Spinal cord (tissue), 10 donors: ENCODE data around the gene IFT81. TPM values are rescaled to one million over a fixed set of nuclear protein-coding genes. Genes with fewer than 3 reads are reported as not detected.

Experiments used
- DNase-seq, 6 donors: peaks; one replicate each; pipeline versions ENCODE4 v3.0.0 to v3.0.0-alpha.2; 2013 to 2015; ENCODE audit warnings: low spot score in 6 of 6, low read depth in 4 of 6
- H3K27ac ChIP-seq: one replicate; pipeline ENCODE4 v1.5.1; 2013; ENCODE audit warnings: low read depth, low read length, control low read depth
- H3K27me3 ChIP-seq: one replicate; pipeline ENCODE4 v1.6.1; 2013; ENCODE audit warnings: low read length; ENCODE audit not compliant: control insufficient read depth, insufficient read depth
- H3K36me3 ChIP-seq: one replicate; pipeline ENCODE4 v1.6.1; 2013; ENCODE audit warnings: low read length; ENCODE audit not compliant: control insufficient read depth, insufficient read depth
- H3K4me1 ChIP-seq: one replicate; pipeline ENCODE4 v1.6.1; 2013; ENCODE audit warnings: low read length; ENCODE audit not compliant: control insufficient read depth, insufficient read depth
- H3K4me3 ChIP-seq: one replicate; pipeline ENCODE4 v1.5.1; 2013; ENCODE audit warnings: low read depth, low read length, control low read depth
- H3K9me3 ChIP-seq: one replicate; pipeline ENCODE4 v1.6.1; 2013; ENCODE audit warnings: low read length; ENCODE audit not compliant: control insufficient read depth, insufficient read depth
- WGBS: methylation state at CpG from one replicate; pipeline ENCODE4 v1.1.5; 2013; ENCODE audit warnings: missing lambda C conversion rate; ENCODE audit not compliant: insufficient coverage; 5-methylcytosine and 5-hydroxymethylcytosine counted together
- polyA plus RNA-seq, 2 donors: library from polyadenylated mRNA; unstranded; fragments of 120-200 nt; gene quantifications; one replicate each; pipeline ENCODE4 v1.2.1, GENCODE V29; 2013; ENCODE audit not compliant: insufficient read length in 2 of 2
- total RNA-seq, 2 donors: library from RNA; depleted of rRNA in 1 of 2; stranded (reverse); fragments of 120-200 nt in 1 of 2; fragments of >200 nt in 1 of 2; gene quantifications; one replicate each; pipeline versions ENCODE4 v1.2.3 to v1.2.4, GENCODE V29; 2013 to 2014
- donor health status: healthy.

The IFT81 gene
- total and polyA plus RNA-seq, 4 donors: 28.5 to 39.8 (median 35.8) TPM

DNA sequence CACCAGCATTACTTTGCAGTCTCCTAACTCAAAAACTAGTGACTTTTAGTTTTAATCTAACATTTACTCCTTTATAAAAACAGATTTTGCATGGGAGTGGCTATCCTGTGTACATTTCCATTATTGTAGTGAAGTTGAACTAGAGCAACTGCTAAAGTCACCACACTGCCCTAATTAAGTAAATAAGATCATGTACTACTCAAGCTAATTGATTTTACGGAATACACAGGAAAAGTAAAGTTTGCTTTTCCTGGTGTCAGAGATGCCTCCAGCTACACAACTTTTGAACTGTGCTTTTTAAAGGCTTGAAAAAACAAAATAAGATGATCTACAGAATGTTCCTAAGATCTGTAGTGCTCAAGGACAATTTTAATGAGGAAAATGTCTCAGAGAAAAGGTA lies 106.5 kb downstream of the IFT81 start:
- no peak overlapping the region for H3K4me3 ChIP-seq
- H3K4me1 ChIP-seq: no peaks in the 10 kb centered on the region
- no peaks in the 10 kb centered on the region for H3K9me3 ChIP-seq
- no peak overlapping the region for H3K27ac ChIP-seq
- no peaks in the 10 kb centered on the region for H3K36me3 ChIP-seq
- WGBS: no CpG with 5 or more reads among the region's 1 CpG
- H3K27me3 ChIP-seq: no peaks in the 10 kb centered on the region
- no peak for DNase-seq

DNA sequence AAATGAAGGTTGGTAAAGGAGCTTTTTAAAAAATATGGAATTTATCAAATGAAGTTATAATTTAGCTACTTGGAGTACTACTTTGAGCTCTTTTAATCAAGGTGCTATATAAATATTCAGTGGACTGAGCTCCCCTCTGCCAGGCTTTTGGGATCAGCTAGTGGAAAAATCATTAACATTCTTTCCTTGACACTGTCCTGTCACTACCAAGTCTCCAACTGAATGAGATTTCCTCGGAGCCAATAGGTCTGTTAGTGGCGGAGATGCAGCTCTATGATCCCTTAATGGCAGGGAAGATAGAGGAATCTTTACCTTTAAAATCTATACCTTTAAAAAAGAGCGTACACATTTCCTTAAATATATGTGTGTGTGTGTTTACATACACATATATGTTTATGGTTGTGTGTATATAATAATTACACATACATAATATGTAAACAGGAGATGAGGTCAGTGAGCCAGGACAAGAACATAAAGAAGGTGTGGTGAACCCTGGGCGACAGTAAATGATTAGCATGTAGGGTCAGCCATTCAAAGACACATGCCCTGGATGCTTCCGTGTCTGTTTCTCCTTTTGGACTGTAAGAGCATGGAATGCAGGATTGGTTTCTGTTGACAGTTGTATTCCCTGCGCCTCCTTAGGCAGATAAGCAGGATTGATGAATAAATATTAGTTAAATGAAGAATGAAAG lies 109.2 kb downstream of the IFT81 start:
- no peaks in the 10 kb centered on the region for H3K9me3 ChIP-seq
- no peaks in the 10 kb centered on the region for H3K27me3 ChIP-seq
- H3K4me3 ChIP-seq: no peak overlapping the region
- no peak for DNase-seq
- no peaks in the 10 kb centered on the region for H3K36me3 ChIP-seq
- 47% methylated on average over 2 of the region's 6 CpGs for WGBS
- no peak overlapping the region for H3K27ac ChIP-seq
- no peaks in the 10 kb centered on the region for H3K4me1 ChIP-seq

DNA sequence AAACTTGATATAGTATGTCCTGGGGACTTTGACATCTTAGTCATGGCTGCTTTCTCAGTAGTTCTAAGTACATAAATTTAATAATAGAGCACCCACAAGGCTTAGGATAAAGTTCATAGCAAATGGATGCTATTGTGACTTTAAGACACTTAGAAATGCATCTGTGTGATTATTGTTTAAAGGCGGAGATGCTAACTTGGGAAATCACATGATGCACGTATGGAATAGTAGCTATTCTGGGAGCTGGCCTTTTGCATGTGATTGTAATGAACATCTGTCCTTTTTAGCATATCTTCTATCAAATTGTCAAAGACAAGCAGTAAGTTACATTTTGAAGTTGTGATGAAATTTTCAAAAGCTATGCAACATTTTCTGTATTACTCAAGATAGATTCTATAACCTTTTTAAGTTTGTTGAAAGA lies 110.2 kb downstream of the IFT81 start:
- no peak for DNase-seq
- 80% methylated on average over 1 of the region's 2 CpGs for WGBS
- H3K9me3 ChIP-seq: no peaks in the 10 kb centered on the region
- no peak overlapping the region for H3K27ac ChIP-seq
- H3K4me3 ChIP-seq: no peak overlapping the region
- no peaks in the 10 kb centered on the region for H3K36me3 ChIP-seq
- no peaks in the 10 kb centered on the region for H3K27me3 ChIP-seq
- H3K4me1 ChIP-seq: no peaks in the 10 kb centered on the region

DNA sequence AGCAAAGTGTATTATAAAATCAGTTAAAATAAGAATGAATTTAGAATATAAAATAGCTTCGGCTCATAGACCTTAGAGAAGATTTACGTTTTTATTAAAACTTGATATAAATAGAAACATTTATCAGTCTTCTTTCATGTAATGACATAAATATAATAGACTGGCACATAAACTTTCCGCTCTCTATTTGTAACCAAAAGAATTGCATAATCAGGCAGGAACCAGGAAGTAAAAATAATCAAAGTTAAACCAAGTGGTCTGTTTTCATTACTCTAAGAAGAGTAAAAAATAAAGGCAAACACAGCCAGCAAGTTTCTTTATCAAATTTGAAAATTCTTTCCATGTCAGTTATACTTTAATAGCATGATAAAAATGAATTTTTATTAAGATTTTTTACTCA lies 110.6 kb downstream of the IFT81 start:
- no peaks in the 10 kb centered on the region for H3K9me3 ChIP-seq
- no peak overlapping the region for H3K27ac ChIP-seq
- no peak for DNase-seq
- H3K4me3 ChIP-seq: no peak overlapping the region
- no peaks in the 10 kb centered on the region for H3K27me3 ChIP-seq
- no CpG with 5 or more reads among the region's 3 CpGs for WGBS
- H3K36me3 ChIP-seq: no peaks in the 10 kb centered on the region
- no peaks in the 10 kb centered on the region for H3K4me1 ChIP-seq

DNA sequence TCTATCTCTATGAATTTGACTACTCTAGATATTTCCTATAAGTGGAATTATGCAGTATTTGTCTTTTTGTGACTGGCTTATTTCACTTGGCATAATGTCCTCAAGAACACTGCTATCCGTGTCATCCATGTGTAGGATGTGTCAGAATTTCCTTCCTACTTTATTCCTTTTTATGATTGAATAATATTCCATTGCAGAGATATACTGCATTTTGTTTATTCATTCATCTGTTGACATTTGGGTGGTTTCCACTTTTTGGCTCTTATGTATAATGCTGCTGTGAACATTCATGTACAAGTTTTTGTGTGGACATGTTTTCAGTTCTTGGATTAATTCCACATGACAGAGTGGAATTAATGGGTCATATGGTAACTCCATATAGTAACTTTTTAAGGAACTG lies 111.2 kb downstream of the IFT81 start:
- no peak overlapping the region for H3K27ac ChIP-seq
- H3K4me3 ChIP-seq: no peak overlapping the region
- DNase-seq: no peak
- no peaks in the 10 kb centered on the region for H3K4me1 ChIP-seq
- no peaks in the 10 kb centered on the region for H3K9me3 ChIP-seq
- no CpG with 5 or more reads among the region's 1 CpG for WGBS
- H3K27me3 ChIP-seq: no peaks in the 10 kb centered on the region
- H3K36me3 ChIP-seq: no peaks in the 10 kb centered on the region

DNA sequence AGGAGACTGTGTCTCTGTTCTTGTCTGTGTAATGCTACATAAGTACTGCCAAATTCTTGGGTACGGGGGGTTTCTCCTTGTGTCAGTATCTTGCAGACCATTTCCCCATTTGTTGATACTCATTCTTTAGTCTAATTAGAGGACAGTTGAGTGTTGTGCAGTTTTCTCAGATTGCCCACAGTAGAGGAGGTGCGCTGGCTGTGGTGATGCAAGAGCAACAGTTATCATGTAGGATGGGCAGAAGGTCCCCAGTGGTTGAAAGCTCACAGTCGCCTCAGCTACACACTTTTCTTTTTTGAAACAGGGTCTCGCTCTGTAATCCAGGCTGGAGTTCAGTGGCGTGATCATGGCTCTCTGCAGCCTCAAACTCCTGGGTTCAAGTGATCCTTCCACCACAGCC lies 119.1 kb downstream of the IFT81 start:
- no peaks in the 10 kb centered on the region for H3K27me3 ChIP-seq
- 100% methylated on average over 3 of the region's 5 CpGs for WGBS
- peaks cover 7% of the 10 kb centered on the region for H3K36me3 ChIP-seq
- no peak overlapping the region for H3K27ac ChIP-seq
- no peak for DNase-seq
- H3K9me3 ChIP-seq: no peaks in the 10 kb centered on the region
- H3K4me1 ChIP-seq: peaks cover 23% of the 10 kb centered on the region
- H3K4me3 ChIP-seq: no peak overlapping the region

DNA sequence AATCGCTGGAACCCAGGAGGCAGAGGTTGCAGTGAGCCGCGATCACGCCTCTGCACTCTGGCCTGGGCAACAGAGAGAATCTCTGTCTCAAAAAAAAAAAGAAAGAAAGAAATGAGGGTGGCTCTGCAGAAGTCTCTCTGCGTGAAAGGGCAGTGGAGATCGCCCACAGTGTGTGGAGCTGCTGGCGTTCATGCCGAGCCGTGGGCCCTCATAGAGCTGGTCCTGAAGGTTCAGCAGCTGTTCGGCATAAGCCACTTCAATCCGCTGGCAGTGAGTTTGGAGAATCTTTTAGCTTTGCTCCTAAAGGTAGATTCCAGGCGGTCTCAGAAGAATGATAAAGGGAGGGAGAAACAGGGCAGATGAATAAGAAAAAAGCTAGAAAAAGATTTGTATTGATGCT lies 120.2 kb downstream of the IFT81 start:
- H3K36me3 ChIP-seq: peaks cover 7% of the 10 kb centered on the region
- H3K27ac ChIP-seq: no peak overlapping the region
- DNase-seq: no peak
- H3K9me3 ChIP-seq: no peaks in the 10 kb centered on the region
- 90% methylated on average over 12 of the region's 12 CpGs for WGBS
- no peaks in the 10 kb centered on the region for H3K27me3 ChIP-seq
- H3K4me3 ChIP-seq: no peak overlapping the region
- H3K4me1 ChIP-seq: peaks cover 34% of the 10 kb centered on the region

DNA sequence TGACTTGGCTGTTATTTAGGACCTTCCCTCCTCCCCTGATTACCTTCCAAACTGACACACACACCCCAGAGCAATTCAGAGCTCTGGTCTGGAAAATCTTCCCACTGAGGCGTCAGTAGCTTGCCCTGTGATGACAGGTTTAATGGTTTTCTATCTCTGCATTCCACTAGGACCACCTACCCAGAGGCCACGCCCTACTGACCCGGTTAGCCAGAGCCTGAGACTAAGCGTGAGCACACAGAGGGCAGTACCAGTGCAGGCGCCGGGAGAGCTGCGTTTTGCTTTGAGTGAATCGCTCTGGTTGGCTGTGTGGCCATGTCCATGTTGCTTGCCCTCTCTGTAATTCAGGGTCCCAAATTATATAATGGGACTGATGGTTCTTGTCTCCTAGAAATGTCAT lies 120.7 kb downstream of the IFT81 start:
- Histone ChIP-seq H3K9me3 (no peaks in the 10 kb centered on the region), H3K27me3 (no peaks in the 10 kb centered on the region), H3K27ac (no peak overlapping the region), H3K36me3 (peaks cover 10% of the 10 kb centered on the region), H3K4me3 (no peak overlapping the region), H3K4me1 (peaks cover 38% of the 10 kb centered on the region)
- 54% methylated on average over 7 of the region's 8 CpGs for WGBS
- no peak for DNase-seq

DNA sequence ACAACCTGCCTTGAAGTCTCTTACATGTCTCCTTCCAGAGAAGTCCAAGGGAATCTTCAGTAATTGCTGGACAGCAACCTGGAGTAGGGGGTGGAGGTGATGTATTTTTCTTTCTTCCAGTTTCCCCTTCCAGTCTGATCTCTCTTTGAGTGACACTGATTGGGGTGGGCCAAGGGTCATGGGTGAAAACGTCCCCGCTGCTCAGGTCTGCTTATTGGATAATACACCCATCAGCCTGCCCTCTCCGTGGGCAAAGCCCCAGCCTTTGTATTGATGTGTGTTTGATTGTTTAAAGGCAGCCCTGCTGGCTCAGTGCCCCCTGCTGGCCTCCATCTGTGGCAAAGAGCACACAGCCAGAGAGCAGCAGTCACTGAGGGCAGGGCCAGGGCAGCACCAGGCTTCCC lies 121.2 kb downstream of the IFT81 start:
- Histone ChIP-seq H3K4me3 (no peak overlapping the region), H3K9me3 (no peaks in the 10 kb centered on the region), H3K27ac (no peak overlapping the region), H3K27me3 (no peaks in the 10 kb centered on the region), H3K36me3 (peaks cover 10% of the 10 kb centered on the region), H3K4me1 (peaks cover 43% of the 10 kb centered on the region)
- WGBS: no CpG with 5 or more reads among the region's 3 CpGs
- no peak for DNase-seq

DNA sequence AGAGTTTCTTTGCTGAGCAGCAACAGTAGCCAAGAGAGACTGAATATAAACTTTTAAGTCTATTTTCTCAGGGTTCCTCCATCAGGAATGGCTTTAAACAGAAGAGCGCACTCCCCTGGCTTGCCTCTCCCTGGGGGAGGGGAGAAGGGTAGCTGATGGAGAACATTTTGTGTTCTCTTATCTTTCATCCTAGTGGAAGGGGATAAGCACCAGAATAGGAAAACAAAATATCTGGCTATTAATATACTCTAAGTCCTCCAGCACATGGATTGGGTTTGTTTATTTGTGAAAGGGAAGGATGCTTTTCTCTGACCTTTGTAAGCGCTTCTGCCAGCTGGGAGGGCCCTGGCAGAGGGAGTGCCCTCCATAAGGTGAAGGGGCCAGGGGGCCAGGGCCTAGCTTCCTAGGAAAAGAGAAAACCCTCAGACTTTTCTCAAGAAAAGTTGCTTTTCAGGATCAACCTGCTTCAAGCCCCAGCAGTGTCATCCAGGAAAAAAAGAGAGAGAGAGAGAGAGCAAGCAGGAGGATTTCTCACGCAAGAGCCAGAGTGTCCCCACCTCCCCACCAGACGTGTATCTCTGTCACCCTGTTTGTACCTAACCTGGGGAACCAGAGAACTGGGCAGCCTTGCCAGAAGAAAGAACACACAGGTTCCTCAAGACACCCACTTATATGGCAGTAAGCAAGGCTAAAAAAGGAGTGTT lies 122.6 kb downstream of the IFT81 start:
- no peak overlapping the region for H3K27ac ChIP-seq

More for the DNA sequence above, 122.6 kb downstream of the IFT81 start:
- no peak overlapping the region for H3K4me3 ChIP-seq
- no peaks in the 10 kb centered on the region for H3K9me3 ChIP-seq
- H3K27me3 ChIP-seq: no peaks in the 10 kb centered on the region
- no CpG with 5 or more reads among the region's 4 CpGs for WGBS
- H3K4me1 ChIP-seq: peaks cover 47% of the 10 kb centered on the region
- H3K36me3 ChIP-seq: peaks cover 10% of the 10 kb centered on the region
- no peak for DNase-seq
